Activated gamma-delta T cell treated with Interleukin-2 at 50 U/mL for 16 hours (primary cell): ENCODE data around the gene PCDH17.

ENCODE experiments used
- DNase-seq: peaks from one replicate; pipeline ENCODE4 v3.0.0-alpha.2; 2020

The PCDH17 gene

DNA sequence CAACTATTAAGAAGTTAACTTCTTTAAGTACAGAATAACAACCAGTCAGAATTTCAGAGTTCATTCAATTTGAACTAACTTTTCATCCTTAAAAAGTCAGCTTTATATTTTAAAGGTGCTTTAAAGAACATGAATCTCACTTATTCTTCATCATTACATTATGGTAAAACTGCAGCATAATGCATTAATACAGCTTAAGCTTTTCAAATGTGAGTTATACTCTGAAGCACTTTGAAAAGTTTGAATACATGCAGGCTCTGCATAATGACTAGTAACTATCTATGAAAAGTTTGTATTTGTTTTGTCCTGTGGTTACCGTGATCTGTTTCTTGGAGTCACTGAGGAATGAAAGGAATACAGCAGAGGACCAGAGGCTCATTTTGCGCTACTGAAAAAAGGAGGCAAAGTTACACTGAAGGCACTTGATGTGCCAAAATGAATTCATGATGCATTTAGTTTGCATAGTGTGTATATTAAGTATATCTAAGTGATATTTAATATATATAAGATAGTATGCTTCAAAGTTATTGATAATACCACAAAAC, 4.1 kb downstream of the PCDH17 start:
- no peak for DNase-seq

DNA sequence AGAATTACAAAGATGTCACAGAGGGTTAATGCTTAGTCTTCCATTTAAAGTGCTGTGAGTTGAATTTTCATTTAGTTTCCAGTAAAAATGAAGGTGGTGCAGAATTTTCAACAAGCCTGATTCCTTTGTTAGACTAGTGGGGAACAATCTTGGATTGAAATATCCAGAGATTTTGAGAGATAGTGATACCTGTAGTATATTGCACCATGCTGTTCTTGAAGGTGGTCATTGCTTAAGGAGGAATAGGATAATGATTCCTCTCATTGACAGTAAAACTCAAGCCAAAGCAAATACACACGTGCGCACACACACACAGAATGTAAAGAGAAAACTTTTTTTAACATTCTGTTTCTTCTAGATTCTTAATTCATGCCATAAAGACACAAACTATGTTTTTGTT, 5.3 kb downstream of the PCDH17 start:
- no peak for DNase-seq

GRCh38 chr13:57637515-57637914, 6.0 kb downstream of the PCDH17 start:
- no peak for DNase-seq

- DNase-seq, result no peak
Measured at GRCh38 chr13:57638186-57638890, 6.8 kb downstream of the PCDH17 start.

DNA sequence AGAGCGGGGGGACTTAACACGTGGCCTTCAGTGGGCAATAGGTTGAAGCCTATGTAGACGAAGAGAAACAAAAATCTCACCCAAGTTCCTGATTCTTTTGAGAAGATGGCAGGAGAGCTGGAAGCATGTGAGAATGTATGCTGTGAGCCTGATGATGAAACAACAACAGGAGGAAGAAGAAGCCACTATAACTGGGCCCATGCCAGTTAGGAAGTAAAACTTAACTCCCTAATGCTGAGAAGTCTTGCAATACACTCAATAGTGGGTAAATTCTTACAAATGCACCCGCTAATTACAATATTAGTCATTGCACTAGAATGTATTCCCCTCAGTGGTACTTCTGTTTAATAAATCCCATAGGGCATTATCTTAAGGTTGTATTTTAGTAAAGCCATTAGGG, 9.1 kb downstream of the PCDH17 start:
- DNase-seq, result no peak

DNA sequence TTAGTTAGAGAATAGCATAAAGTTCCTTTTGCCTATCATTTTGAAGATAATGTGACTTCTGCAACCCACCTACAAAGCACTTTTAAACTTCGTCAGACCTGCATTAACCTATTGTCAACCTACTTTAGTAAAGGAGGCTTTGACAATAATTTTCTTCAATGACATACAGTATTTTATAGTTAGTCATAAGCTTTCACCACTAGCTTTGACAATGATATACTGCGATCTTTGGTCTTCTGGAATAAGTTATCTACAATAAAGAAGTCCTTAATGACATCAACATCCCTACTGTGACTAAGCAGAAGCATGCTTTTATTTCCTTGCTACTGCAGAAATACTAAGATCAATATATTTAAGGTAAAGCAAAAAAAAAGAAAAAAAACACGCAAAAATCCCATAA, 9.5 kb downstream of the PCDH17 start:
- DNase-seq, result no peak

DNA sequence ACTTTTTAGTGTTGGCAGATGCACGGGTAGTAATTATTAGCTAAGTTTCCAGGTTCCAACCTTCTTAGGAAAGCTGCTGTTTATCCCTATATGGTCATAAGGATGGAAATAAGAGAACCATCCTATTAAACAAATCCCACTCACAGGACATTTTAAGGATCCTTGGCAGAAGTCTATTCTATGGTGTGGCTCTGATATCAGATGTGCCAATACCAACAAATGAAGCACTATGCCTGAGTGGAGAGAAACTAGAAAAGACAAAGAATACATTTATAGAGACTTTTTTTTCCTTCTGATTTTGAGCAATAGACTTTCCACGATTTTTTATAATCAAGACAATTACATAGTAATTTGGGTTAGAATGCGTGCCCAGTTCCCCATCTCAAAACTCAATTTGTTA, 12.6 kb downstream of the PCDH17 start:
- no peak for DNase-seq

- DNase-seq, result no peak
Measured at GRCh38 chr13:57653229-57653989, 21.9 kb downstream of the PCDH17 start.

GRCh38 chr13:57665481-57665880, 33.9 kb downstream of the PCDH17 start:
- DNase-seq, result no peak

- DNase-seq, result no peak
Measured at GRCh38 chr13:57666131-57666953, 34.8 kb downstream of the PCDH17 start.

GRCh38 chr13:57672168-57672567, 40.6 kb downstream of the PCDH17 start:
- DNase-seq, result no peak

- DNase-seq, result no peak
Measured at GRCh38 chr13:57673197-57673596, 41.7 kb downstream of the PCDH17 start.

GRCh38 chr13:57675526-57675925, 44.0 kb downstream of the PCDH17 start:
- DNase-seq, result no peak

GRCh38 chr13:57680609-57681008, 49.1 kb downstream of the PCDH17 start:
- DNase-seq, result no peak

DNA sequence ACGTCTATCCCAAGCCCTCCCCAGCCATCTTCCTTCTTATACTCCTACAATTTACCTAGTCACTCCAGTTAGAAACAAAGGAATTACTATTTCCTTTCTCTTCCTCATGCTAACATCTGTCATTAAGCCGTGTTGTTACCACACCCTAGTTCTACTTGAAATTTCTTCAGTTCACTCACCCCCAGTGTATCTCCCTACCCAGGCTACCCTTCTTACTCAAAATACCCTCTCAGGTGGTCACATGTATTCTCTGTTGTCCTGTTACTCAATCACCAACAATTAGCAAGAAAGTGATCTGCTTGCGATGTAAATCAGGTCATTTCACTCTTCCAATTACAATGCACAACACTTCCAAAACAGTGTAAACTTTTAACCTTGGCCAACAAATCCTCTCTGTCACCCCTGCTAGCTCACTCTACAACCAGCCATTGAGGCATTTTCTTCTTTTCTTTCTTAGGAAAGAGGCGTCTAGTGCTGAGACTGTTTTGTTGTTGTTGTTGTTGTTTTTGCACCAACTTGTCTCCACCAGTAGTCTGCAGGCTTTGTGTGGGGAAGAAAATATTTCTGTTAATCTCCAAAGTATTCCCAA, 50.7 kb downstream of the PCDH17 start:
- DNase-seq, result no peak

GRCh38 chr13:57698851-57699250, 67.3 kb downstream of the PCDH17 start:
- no peak for DNase-seq

- no peak for DNase-seq
Measured at GRCh38 chr13:57704031-57704430, 72.5 kb downstream of the PCDH17 start.

- no peak for DNase-seq
Measured at GRCh38 chr13:57716295-57716694, 84.8 kb downstream of the PCDH17 start.

GRCh38 chr13:57724486-57725272, 93.1 kb downstream of the PCDH17 start:
- no peak for DNase-seq

GRCh38 chr13:57725480-57725879, 93.9 kb downstream of the PCDH17 start:
- no peak for DNase-seq

- no peak for DNase-seq
Measured at GRCh38 chr13:57726981-57727380, 95.4 kb downstream of the PCDH17 start.

GRCh38 chr13:57734306-57734705, 102.8 kb downstream of the PCDH17 start:
- no peak for DNase-seq
